Stomach (tissue), 4 donors: ENCODE results near the gene ANO1.

ENCODE experiments used
- CTCF ChIP-seq, 7 experiments: fragments of 450-650 bp in 4 of 7; fragments of 200-600 bp in 3 of 7; sonication (generic) in 3 of 7; IDR thresholded peaks; one replicate each; pipeline ENCODE4 v1.5.1; 2016 to 2019; ENCODE audit warnings: antibody characterized with exemption in 7 of 7, control low read depth in 2 of 7, mild to moderate bottlenecking in 1 of 7
- POLR2A ChIP-seq, 4 donors: fragments of 450-650 bp; IDR thresholded peaks; one replicate each; pipeline ENCODE4 v1.6.1; 2016; ENCODE audit warnings: antibody characterized with exemption in 4 of 4, control low read depth in 2 of 4, mild to moderate bottlenecking in 1 of 4, moderate library complexity in 1 of 4

DNA sequence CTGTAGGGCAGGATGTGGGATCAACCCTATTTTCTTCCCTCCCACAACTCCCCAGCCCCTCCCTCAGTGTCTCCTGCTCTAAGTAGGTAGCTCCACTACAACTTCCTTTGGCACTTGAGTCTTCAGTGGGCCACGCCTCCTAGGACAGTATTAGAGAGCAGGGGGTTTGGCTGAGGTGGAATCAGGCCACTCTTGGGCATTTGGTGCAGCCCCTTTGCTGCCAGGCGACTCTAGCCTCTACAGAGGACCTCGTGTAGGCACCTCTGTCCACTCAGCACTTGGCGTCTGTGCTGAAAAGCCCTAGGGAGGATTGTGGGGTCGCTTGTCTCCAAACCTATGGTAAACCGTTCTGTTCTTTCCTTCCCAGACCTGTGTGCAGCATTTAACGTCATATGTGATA, 127.6 kb downstream of the ANO1 start:
- TF ChIP-seq CTCF (IDR thresholded peaks at IDR 0.05) (no peak), POLR2A (IDR thresholded peaks at IDR 0.05) (no peak)
